ENCODE results near the gene GCAT.
A peak's percentile ranks its signal among the peaks of the same experiment; 100 is the strongest.

The GCAT gene

GRCh38 chr22:37776639-37777005 is 31.1 kb upstream of the GCAT start:
- Histone ChIP-seq H3K4me3 (ENCODE audit: low read depth, low read length) (no peak overlapping the region), H3K27ac (peak overlapping the region; percentile 9), H3K36me3 (replicated peaks) (peaks cover 22% of the 10 kb centered on the region), H3K27me3 (replicated peaks) (no peaks in the 10 kb centered on the region)
- TF ChIP-seq CTCF (IDR thresholded peaks at IDR 0.05; ENCODE audit: low read depth, low read length, missing control alignments) = no peak
- in situ Hi-C loops (cut with HindIII; ENCODE audit: low pct_ligation_motif_present, low sequenced_read_pairs) = no loop called here
- DNase-seq = no peak

GRCh38 chr22:37777122-37777687 is 30.5 kb upstream of the GCAT start:
- in situ Hi-C loops (cut with HindIII; ENCODE audit: low pct_ligation_motif_present, low sequenced_read_pairs) = no loop called here
- Histone ChIP-seq H3K27me3 (replicated peaks) (no peaks in the 10 kb centered on the region), H3K27ac (no peak overlapping the region), H3K36me3 (replicated peaks) (peaks cover 17% of the 10 kb centered on the region), H3K4me3 (ENCODE audit: low read depth, low read length) (no peak overlapping the region)
- DNase-seq = peak; percentile 49
- TF ChIP-seq CTCF (IDR thresholded peaks at IDR 0.05; ENCODE audit: low read depth, low read length, missing control alignments) = no peak

- no peak overlapping the region for H3K4me3 ChIP-seq (ENCODE audit: low read depth, low read length)
- no peaks in the 10 kb centered on the region for H3K27me3 ChIP-seq (replicated peaks)
- TF ChIP-seq CTCF (IDR thresholded peaks at IDR 0.05; ENCODE audit: low read depth, low read length, missing control alignments) = no peak
- DNase-seq = no peak
- in situ Hi-C loops (cut with HindIII; ENCODE audit: low pct_ligation_motif_present, low sequenced_read_pairs) = no loop called here
- no peak overlapping the region for H3K27ac ChIP-seq
- peaks cover 4% of the 10 kb centered on the region for H3K36me3 ChIP-seq (replicated peaks)
These were observed 29.2 kb upstream of the GCAT start for GRCh38 chr22:37778370-37779009.

GRCh38 chr22:37781434-37782059 is 26.2 kb upstream of the GCAT start:
- TF ChIP-seq CTCF (IDR thresholded peaks at IDR 0.05; ENCODE audit: low read depth, low read length, missing control alignments) = peak; percentile 45
- Histone ChIP-seq H3K27ac (no peak overlapping the region), H3K4me3 (ENCODE audit: low read depth, low read length) (no peak overlapping the region), H3K36me3 (replicated peaks) (no peaks in the 10 kb centered on the region), H3K27me3 (replicated peaks) (no peaks in the 10 kb centered on the region)
- no peak for DNase-seq
- in situ Hi-C loops (cut with HindIII; ENCODE audit: low pct_ligation_motif_present, low sequenced_read_pairs) = no loop called here

- Histone ChIP-seq H3K27me3 (replicated peaks) (no peaks in the 10 kb centered on the region), H3K4me3 (ENCODE audit: low read depth, low read length) (no peak overlapping the region), H3K36me3 (replicated peaks) (no peaks in the 10 kb centered on the region), H3K27ac (no peak overlapping the region)
- in situ Hi-C loops (cut with HindIII; ENCODE audit: low pct_ligation_motif_present, low sequenced_read_pairs) = no loop called here
- peak; percentile 41 for TF ChIP-seq CTCF (IDR thresholded peaks at IDR 0.05; ENCODE audit: low read depth, low read length, missing control alignments)
- no peak for DNase-seq
These were observed 25.2 kb upstream of the GCAT start for GRCh38 chr22:37782340-37783168.

Data from brain microvascular endothelial cell (primary cell).